CD1c-positive myeloid dendritic cell (primary cell): ENCODE measurements around the gene RIC3.
"Not testable (repeated sequence)": the region's sequence is repeated elsewhere in the genome, so short reads cannot be mapped to it uniquely, and the experiment has no call there.

Experiments
- DNase-seq: peaks from one replicate; pipeline ENCODE4 v3.0.0-alpha.2; 2016; ENCODE audit errors: extremely low spot score

The RIC3 gene

DNA sequence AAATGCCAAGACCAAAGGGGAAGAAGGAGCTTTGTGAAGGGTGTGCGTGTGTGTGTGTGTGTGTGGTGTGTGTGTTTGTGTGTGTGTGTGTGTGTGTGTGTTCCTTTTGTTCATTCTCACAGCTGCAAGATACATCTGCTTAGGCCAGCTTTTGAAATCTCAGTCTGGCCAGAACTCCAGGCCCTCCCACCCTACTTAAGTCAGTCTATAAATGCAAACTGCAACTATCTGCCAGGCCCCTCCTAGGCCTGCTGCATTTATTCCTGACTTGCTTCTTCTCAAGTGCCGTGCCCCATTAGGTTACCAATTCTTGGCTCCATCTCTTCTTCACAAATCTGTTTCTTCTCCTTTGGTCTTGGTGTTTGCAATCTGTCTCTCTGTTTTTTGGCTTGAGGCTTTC lies 21.6 kb upstream of the RIC3 start:
- DNase-seq = no peak

DNA sequence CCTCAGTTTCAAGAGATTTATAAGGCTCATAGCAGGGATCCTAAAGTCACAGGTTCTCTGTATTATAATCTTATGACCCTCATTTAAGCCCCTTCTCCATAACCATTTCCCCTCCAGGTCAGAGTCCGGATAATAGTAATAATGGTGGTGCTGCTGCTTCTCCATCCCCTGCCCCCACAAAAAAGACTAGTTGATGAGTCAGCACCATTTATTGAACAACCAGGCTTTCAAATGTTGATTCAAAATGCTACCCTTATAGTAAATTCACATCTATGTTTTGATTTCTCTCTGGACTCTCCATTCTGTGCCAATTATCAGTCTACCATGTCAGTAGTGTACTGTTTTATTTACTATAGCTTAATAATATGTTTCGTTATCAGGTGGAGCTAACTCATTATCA lies 17.6 kb upstream of the RIC3 start:
- DNase-seq = no peak

- DNase-seq = no peak
Measured at GRCh38 chr11:8183111-8183510, 14.3 kb upstream of the RIC3 start.

DNA sequence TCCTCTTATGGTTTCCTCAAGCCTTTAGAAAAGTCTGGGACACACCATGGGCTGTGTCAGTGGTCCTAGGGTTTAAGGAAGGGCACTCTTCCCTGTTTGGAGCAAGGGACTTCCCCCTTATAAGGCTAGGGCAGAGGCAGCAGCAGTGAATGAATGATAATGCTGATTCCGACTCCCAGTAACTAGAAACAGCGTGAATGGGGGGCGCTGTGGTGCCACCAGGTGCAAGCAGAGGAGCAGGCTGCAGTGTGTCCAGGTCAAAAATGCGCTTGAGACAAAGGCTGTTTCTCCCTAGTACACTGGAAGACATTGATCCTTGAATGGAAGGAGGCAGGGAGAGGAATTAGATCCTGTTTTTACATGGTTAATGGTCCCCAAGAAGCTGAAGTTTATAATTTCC lies 11.6 kb upstream of the RIC3 start:
- DNase-seq = no peak

DNA sequence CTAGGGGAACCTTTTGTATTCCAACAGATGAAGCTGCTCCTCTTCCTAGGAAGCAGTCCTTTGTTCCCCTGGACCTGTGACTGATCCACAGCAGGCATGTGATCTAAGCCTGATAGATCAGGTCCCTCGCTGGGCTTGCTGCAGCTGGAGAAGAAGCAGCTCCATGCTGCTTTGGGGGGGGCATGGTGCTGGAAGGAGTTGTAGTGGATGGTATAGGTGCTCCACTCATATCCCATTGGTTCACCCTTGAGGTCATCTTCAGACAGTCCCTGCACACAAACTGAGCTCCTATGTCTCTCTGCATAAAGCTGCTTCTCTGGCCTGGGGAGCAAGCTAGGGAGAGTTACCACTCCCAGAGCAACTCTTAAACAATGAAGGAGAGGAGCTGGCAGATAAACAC lies 9.5 kb upstream of the RIC3 start:
- no peak for DNase-seq

GRCh38 chr11:8177136-8177535 lies 8.3 kb upstream of the RIC3 start:
- no peak for DNase-seq

DNA sequence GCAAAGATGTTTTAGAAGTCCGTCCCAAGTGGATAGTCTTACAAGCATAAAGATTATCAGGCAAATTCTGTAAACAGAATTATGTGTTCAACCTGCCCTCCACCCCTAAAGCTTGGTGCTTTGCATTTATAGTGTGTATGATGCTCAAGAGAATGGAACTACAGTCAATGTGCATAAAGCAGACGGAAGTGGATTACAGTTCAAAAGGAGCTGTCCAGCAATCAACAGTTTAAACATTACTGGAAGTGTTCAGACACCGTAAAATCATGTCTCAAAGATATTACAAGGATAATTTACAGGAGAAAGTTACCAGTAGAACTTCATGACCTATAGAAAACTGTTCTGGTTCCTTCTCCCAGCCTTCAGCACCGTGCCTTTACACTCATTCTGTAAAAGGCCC lies 1.0 kb downstream of the RIC3 start:
- DNase-seq = no peak

DNA sequence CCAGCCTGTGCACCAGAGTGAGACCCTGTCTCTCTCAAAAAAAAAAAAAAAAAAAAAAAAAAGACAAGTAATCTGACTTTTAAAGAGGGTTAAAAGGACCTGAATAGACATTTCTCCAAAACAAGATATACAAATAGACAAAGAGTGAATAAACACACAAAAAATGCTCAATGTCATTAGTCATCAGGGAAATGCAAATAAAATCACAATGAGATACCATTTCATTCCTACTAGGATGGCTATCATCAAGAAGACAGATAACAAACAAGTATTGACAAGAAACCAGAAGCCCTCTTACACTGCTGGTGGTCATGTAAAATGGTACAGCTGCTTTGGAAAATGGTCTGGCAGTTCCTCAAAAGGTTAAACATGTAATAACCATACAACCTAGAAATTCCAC lies 4.1 kb downstream of the RIC3 start:
- DNase-seq = no peak

- DNase-seq = not testable (repeated sequence)
Measured at GRCh38 chr11:8161627-8162304, 7.1 kb downstream of the RIC3 start.

- DNase-seq = no peak
Measured at GRCh38 chr11:8156877-8157276, 11.9 kb downstream of the RIC3 start.

- no peak for DNase-seq
Measured at GRCh38 chr11:8149726-8150125, 19.1 kb downstream of the RIC3 start.

DNA sequence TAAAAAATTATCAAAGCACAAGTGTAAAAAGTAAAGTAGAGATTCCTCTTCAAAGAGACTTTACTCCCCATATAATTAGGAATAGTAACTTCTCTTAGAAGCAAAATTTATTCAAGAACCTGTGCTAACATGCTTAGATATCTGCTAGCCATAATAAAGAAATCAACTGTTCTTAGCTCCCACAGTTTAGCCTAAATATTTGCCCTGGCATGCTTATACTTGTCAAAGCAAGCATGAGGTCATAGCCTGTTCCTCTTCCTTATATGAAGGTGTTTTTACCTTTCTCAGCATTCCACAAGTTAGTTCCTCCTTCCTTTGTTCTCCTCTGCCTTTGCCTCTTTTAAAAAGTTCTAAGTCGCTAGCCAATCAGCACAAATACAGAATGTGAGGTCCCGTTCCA lies 30.3 kb downstream of the RIC3 start:
- no peak for DNase-seq

- DNase-seq = no peak
Measured at GRCh38 chr11:8127447-8127846, 41.4 kb downstream of the RIC3 start.

GRCh38 chr11:8126649-8127289 lies 42.1 kb downstream of the RIC3 start:
- no peak for DNase-seq

- DNase-seq = no peak
Measured at GRCh38 chr11:8122173-8122764, 46.6 kb downstream of the RIC3 start.

DNA sequence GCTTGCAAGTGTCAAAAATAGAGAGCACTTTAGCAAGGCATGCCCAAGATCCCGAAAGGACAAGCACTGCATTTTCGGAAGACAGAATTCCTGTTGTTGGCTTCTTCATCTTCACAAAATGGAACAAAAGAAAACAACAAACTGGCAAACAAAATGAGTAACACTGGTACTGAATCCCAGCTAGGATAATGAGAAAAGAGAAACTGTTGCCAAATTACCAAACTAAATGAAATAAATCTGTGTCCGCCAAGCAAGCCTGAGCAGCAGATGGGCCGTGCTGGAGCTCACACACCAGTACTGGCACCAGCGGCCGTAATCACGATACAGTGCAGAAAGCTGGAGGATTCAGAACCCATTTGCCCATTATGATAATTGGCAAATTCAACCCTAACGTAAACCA lies 57.2 kb downstream of the RIC3 start:
- no peak for DNase-seq

DNA sequence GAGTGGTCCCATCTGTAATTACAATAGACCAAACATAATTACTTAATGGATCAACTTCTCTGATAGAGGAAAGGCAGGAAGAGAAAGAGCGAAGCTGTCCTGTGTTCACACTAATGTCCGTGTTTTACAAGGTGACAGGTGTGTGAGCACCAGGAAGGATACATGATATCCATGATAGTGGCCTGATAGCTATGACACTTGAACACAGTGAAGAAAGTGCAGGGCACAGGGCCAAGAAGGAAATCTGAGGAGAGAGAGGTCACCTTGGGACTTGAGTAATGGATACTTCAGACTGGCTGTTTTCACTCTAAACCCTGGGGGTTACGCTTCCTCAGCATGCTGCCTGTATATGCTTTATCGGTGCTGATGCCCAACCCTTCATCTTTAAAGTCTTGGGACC lies 58.4 kb downstream of the RIC3 start:
- no peak for DNase-seq

- DNase-seq = no peak
Measured at GRCh38 chr11:8109675-8110074, 59.1 kb downstream of the RIC3 start.

DNA sequence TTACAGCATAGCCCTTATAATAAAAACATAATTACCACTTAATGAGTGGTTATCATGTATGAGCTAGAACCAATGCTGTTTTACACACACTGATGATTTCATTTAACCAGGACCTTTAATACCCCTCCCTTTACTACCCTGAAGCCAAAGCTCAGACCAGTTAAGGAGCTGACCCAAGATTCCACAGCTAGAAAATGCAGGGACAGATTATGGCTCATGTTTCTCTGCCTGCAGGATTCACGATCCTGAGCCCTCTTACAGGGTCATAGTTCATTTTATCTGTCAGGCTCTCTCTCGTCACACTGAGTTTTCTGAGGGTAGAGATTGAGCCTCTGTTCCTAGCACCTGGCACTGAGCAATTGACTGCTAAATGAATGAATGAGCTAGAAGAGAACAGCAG lies 60.4 kb downstream of the RIC3 start:
- no peak for DNase-seq

DNA sequence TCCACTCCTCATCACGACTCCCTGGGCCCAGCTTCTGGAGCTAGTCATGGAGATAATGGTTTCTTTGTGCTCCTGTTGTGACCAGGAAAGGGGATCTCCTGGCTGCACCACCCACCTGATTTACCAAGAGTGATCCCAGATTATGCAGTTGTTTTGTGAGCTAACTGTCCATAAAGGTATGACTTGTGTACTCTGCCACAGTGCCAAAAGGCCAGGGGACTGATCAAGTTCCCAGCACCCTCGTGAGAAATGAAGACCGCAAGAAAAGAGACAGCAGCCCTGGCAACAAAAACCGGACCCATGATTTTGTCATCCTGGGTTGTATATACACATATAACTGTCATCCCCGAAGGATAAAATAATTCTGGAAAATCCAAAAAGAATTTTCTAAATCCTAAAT lies 61.2 kb downstream of the RIC3 start:
- DNase-seq = no peak

DNA sequence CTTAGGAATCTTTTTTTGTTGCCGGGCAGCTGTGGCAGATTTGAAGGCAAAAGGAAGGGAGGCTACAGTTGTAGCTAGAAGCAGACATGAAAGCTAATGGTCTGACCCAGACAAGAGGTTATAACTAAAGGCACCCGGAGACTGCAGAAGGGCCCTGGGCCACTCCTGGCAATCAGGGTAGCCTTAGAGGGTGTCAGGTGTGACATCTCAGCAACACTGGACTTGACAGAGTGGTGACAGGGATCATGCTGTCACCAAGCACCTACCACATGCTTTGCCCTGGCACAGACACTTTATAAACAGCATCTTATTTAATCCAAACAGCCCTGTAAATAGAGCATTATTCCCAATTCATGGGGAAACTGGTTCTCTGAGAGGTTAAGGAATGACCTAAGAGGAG lies 62.1 kb downstream of the RIC3 start:
- DNase-seq = no peak

DNA sequence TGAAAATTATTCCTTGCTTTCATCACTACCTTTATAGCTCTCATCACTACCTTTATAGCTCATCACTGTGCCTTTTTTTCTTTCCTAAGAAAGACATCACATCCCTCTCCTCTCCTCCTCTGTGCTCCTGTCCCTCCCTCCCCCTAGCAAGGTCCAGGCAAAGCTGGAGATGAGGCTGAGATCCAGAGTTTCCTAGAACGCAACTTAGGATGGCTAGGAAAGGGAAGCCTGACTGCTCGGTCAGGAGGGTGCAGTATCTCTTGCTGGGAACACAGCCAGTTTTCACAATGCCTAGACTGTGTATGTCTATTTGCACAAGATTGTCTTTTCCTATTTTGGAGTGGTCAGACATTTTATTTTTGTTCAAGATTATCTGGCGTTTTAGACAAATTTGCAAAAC lies 63.2 kb downstream of the RIC3 start:
- DNase-seq = no peak

DNA sequence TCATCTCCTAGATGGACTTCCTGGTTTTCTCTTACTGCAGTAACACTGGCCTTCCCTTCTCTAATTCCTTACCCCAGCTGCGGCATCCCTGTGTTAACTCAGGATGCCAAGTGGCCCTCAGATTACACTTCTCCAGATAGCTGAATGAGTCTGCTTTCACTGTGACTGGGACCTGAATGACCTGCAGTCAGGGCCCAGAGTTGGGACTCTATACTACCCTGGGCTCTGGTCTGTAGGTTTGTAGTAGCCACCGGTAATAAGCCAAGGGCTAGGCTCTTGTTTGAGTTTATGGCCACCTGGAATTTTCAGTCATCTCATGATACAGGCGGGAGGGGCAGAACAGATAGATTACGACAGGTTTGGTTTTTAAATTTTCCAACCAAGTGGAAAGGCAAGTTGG lies 63.7 kb downstream of the RIC3 start:
- DNase-seq = no peak

DNA sequence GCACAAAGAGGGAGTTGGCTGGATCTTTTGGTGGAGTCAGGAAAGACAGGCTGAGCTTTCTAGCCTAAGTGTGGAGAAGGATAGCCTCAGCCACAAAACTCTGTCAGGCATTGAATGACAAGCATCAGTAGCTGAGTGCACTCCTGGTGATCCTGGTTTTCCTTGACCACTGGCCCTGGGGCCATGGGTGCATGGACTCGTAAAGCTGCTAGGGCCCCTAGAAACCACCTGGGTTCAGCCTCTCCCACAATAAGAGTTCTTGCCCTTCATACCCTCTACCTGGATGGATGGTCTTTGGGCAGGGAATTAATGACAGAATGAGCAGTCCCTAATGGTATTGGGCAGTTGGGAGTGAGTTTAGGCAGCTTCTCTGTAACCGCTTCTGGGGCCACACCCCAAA lies 64.9 kb downstream of the RIC3 start:
- DNase-seq = no peak
